Smooth muscle cell (in vitro differentiated cells): Measurements from ENCODE around the gene RGS11. TPM values are rescaled to one million over a fixed set of nuclear protein-coding genes. Genes with fewer than 3 reads are reported as not detected.
A peak's percentile ranks its signal among the peaks of the same experiment; 100 is the strongest.

ENCODE experiments used
- DNase-seq: peaks from one replicate; lab custom pipeline; 2025; ENCODE audit not compliant: unreplicated experiment; lab: John Stamatoyannopoulos, UW
- H2AFZ ChIP-seq: fragments of 200-600 bp; sonication (generic); 2 replicates; pipeline ENCODE4 v1.6.0; 2016; ENCODE audit warnings: antibody characterized with exemption, low read depth, mild to moderate bottlenecking
- H3F3A ChIP-seq: fragments of 200-600 bp; sonication (generic); 2 replicates; pipeline ENCODE4 v1.6.0; 2017; ENCODE audit warnings: antibody characterized with exemption, low read depth
- H3K27ac ChIP-seq: fragments of 200-600 bp; sonication (generic); 2 replicates; pipeline ENCODE4 v1.5.1; 2016; ENCODE audit warnings: low read depth, mild to moderate bottlenecking
- H3K27me3 ChIP-seq: fragments of 200-600 bp; sonication (generic); 2 replicates; pipeline ENCODE4 v1.6.1; 2016; ENCODE audit warnings: low read depth, mild to moderate bottlenecking
- H3K36me3 ChIP-seq: fragments of 200-600 bp; sonication (generic); 2 replicates; pipeline ENCODE4 v1.5.1; 2016; ENCODE audit warnings: low read depth
- H3K4me1 ChIP-seq: fragments of 200-600 bp; sonication (generic); 2 replicates; pipeline ENCODE4 v1.5.1; 2016; ENCODE audit warnings: low read depth
- H3K4me2 ChIP-seq: fragments of 200-600 bp; sonication (generic); 2 replicates; pipeline ENCODE4 v1.6.0; 2016; ENCODE audit warnings: mild to moderate bottlenecking
- H3K4me3 ChIP-seq: fragments of 200-600 bp; sonication (generic); 2 replicates; pipeline ENCODE4 v1.5.1; 2016; ENCODE audit warnings: mild to moderate bottlenecking
- H3K79me2 ChIP-seq: fragments of 200-600 bp; sonication (generic); 2 replicates; pipeline ENCODE4 v1.6.0; 2016; ENCODE audit warnings: low read depth, mild to moderate bottlenecking
- H3K9ac ChIP-seq: fragments of 200-600 bp; sonication (generic); 2 replicates; pipeline ENCODE4 v1.6.0; 2016; ENCODE audit warnings: low read depth
- H3K9me3 ChIP-seq: fragments of 200-600 bp; sonication (generic); replicated peaks from 2 replicates; pipeline ENCODE4 v1.5.1; 2016; ENCODE audit warnings: low read depth
- H4K20me1 ChIP-seq: fragments of 200-600 bp; sonication (generic); 2 replicates; pipeline ENCODE4 v1.6.0; 2016; ENCODE audit warnings: low read depth
- whole genome bisulfite sequencing: methylation state at CpG from one replicate; pipeline ENCODE4 v1.1.7; 2016; ENCODE audit warnings: low lambda C conversion rate; 5-methylcytosine and 5-hydroxymethylcytosine counted together
- polyA plus RNA-seq: library from polyadenylated mRNA; unstranded; fragments of >200 nt; fragmentation: Nextera tagmentation; extraction: Ambion mirVana; gene quantifications from 2 replicates; pipeline ENCODE4 v1.2.1, GENCODE V29; 2016
- total RNA-seq: library from RNA; depleted of rRNA; stranded (reverse); fragments of >200 nt; gene quantifications from 2 replicates; pipeline ENCODE4 v1.2.3, GENCODE V29; 2014
- TF ChIP-seq, protein P1 (sequence below): fragments of 200-600 bp; sonication (generic); IDR thresholded peaks from 2 replicates; pipeline ENCODE4 v1.5.1; 2017; ENCODE audit warnings: borderline replicate concordance, mild to moderate bottlenecking, antibody characterized with exemption; ENCODE audit not compliant: insufficient read depth, poor library complexity, severe bottlenecking

Gene RGS11
- total and polyA plus RNA-seq, 2 experiments from 2014 or later = 2.2 to 3.9 TPM

- TF ChIP-seq, protein P1, sequence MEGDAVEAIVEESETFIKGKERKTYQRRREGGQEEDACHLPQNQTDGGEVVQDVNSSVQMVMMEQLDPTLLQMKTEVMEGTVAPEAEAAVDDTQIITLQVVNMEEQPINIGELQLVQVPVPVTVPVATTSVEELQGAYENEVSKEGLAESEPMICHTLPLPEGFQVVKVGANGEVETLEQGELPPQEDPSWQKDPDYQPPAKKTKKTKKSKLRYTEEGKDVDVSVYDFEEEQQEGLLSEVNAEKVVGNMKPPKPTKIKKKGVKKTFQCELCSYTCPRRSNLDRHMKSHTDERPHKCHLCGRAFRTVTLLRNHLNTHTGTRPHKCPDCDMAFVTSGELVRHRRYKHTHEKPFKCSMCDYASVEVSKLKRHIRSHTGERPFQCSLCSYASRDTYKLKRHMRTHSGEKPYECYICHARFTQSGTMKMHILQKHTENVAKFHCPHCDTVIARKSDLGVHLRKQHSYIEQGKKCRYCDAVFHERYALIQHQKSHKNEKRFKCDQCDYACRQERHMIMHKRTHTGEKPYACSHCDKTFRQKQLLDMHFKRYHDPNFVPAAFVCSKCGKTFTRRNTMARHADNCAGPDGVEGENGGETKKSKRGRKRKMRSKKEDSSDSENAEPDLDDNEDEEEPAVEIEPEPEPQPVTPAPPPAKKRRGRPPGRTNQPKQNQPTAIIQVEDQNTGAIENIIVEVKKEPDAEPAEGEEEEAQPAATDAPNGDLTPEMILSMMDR = no peak
- 22% methylated on average over 9 of the region's 9 CpGs for WGBS
- Histone ChIP-seq H3K79me2 (peaks cover 56% of the 10 kb centered on the region), H2AFZ (no peak overlapping the region), H3F3A (no peaks in the 10 kb centered on the region), H3K4me3 (peak overlapping the region; percentile 98), H3K4me1 (peaks cover 12% of the 10 kb centered on the region), H3K9ac (peak overlapping the region; percentile 97), H3K27ac (peak overlapping the region; percentile 99), H3K4me2 (peak overlapping the region; percentile 89), H3K27me3 (no peaks in the 10 kb centered on the region), H3K36me3 (peaks cover 22% of the 10 kb centered on the region), H4K20me1 (peaks cover 56% of the 10 kb centered on the region), H3K9me3 (no peaks in the 10 kb centered on the region)
- DNase-seq = no peak
Measured at GRCh38 chr16:228151-228851, 47.4 kb downstream of the RGS11 start.

DNA sequence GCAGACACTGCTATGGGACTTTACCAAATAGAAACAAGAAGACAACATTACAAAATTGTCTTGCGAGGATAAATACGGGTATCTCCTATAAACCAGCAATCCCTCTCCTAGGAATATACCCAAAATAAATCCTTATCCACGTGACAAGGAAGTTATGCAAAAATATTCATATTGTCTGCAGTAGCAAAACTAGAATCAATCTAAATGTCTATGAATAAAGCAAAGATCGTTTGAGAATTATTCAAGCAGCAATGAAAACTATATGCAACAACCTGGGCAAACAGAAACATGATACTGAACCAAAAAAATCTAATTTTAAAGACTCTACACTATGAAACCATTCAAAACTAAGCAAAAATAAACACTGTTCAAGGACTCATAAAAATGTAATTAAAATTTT lies 55.7 kb downstream of the RGS11 start:
- H2AFZ ChIP-seq = no peak overlapping the region
- H3K27me3 ChIP-seq = no peaks in the 10 kb centered on the region
- WGBS = 93% methylated on average over 4 of the region's 4 CpGs
- H3K79me2 ChIP-seq = peaks cover 99% of the 10 kb centered on the region
- no peak overlapping the region for H3K9ac ChIP-seq
- peaks cover 17% of the 10 kb centered on the region for H3K36me3 ChIP-seq
- no peaks in the 10 kb centered on the region for H3F3A ChIP-seq
- H3K4me3 ChIP-seq = no peak overlapping the region
- H4K20me1 ChIP-seq = peaks cover 100% of the 10 kb centered on the region
- no peak overlapping the region for H3K4me2 ChIP-seq
- no peak for DNase-seq
- no peaks in the 10 kb centered on the region for H3K9me3 ChIP-seq
- TF ChIP-seq, protein P1 = no peak
- H3K27ac ChIP-seq = no peak overlapping the region
- H3K4me1 ChIP-seq = no peaks in the 10 kb centered on the region

Other genes starting within 250 kb of the RGS11 start
- 2.1 and 2.9 TPM in 2 replicates for gene POLR3K, start 222.3 kb downstream of the RGS11 start, total RNA-seq
- 10.5 and 11.1 TPM in 2 replicates for gene POLR3K, start 222.3 kb downstream of the RGS11 start, polyA plus RNA-seq
- 20.1 and 21.4 TPM in 2 replicates for gene SNRNP25, start 222.1 kb downstream of the RGS11 start, total RNA-seq
- 45.9 and 48.2 TPM in 2 replicates for gene SNRNP25, start 222.1 kb downstream of the RGS11 start, polyA plus RNA-seq
- gene RHBDF1, start 203.3 kb downstream of the RGS11 start, total RNA-seq = 38.2 and 41.4 TPM in 2 replicates
- 68.0 and 84.9 TPM in 2 replicates for gene RHBDF1, start 203.3 kb downstream of the RGS11 start, polyA plus RNA-seq
- 73.8 and 84.7 TPM in 2 replicates for gene MPG, start 197.7 kb downstream of the RGS11 start, total RNA-seq
- 104 and 120 TPM in 2 replicates for gene MPG, start 197.7 kb downstream of the RGS11 start, polyA plus RNA-seq
- gene NPRL3, start 137.3 kb downstream of the RGS11 start, total RNA-seq = 4.6 and 15.5 TPM in 2 replicates
- 26.1 and 28.3 TPM in 2 replicates for gene NPRL3, start 137.3 kb downstream of the RGS11 start, polyA plus RNA-seq
- gene HBZ, start 123.3 kb downstream of the RGS11 start, total RNA-seq = not detected in 2 replicates
- not detected in 2 replicates for gene HBZ, start 123.3 kb downstream of the RGS11 start, polyA plus RNA-seq
- gene HBM, start 110.0 kb downstream of the RGS11 start, total RNA-seq = not detected in 2 replicates
- gene HBM, start 110.0 kb downstream of the RGS11 start, polyA plus RNA-seq = 0.40 TPM in 1 of 2 replicates, not detected in the other
- not detected in 2 replicates for gene HBA2, start 103.1 kb downstream of the RGS11 start, total RNA-seq
- gene HBA2, start 103.1 kb downstream of the RGS11 start, polyA plus RNA-seq = not detected in 2 replicates
- not detected in 2 replicates for gene HBA1, start 99.3 kb downstream of the RGS11 start, total RNA-seq
- gene HBA1, start 99.3 kb downstream of the RGS11 start, polyA plus RNA-seq = not detected in 2 replicates
- gene HBQ1, start 95.5 kb downstream of the RGS11 start, total RNA-seq = not detected in 2 replicates
- gene HBQ1, start 95.5 kb downstream of the RGS11 start, polyA plus RNA-seq = not detected in 2 replicates
- gene LUC7L, start 46.5 kb downstream of the RGS11 start, total RNA-seq = 63.3 and 70.6 TPM in 2 replicates
- 56.2 and 70.2 TPM in 2 replicates for gene LUC7L, start 46.5 kb downstream of the RGS11 start, polyA plus RNA-seq
- gene FAM234A, start 41.1 kb downstream of the RGS11 start, total RNA-seq = 37.3 and 83.7 TPM in 2 replicates
- 87.3 and 93.9 TPM in 2 replicates for gene FAM234A, start 41.1 kb downstream of the RGS11 start, polyA plus RNA-seq
- gene ARHGDIG, start 4.6 kb upstream of the RGS11 start, total RNA-seq = 0.58 and 0.63 TPM in 2 replicates
- 2.9 and 4.7 TPM in 2 replicates for gene ARHGDIG, start 4.6 kb upstream of the RGS11 start, polyA plus RNA-seq
- 0.18 TPM in 1 of 2 replicates, not detected in the other for gene PDIA2, start 7.2 kb upstream of the RGS11 start, total RNA-seq
- gene PDIA2, start 7.2 kb upstream of the RGS11 start, polyA plus RNA-seq = 0.43 and 0.86 TPM in 2 replicates
- gene AXIN1, start 76.8 kb upstream of the RGS11 start, total RNA-seq = 12.7 and 13.0 TPM in 2 replicates
- 15.0 and 15.2 TPM in 2 replicates for gene AXIN1, start 76.8 kb upstream of the RGS11 start, polyA plus RNA-seq
- 80.8 and 84.6 TPM in 2 replicates for gene MRPL28, start 94.6 kb upstream of the RGS11 start, total RNA-seq
- gene MRPL28, start 94.6 kb upstream of the RGS11 start, polyA plus RNA-seq = 155 and 160 TPM in 2 replicates
- 53.6 and 57.1 TPM in 2 replicates for gene PGAP6, start 106.0 kb upstream of the RGS11 start, total RNA-seq
- gene PGAP6, start 106.0 kb upstream of the RGS11 start, polyA plus RNA-seq = 80.0 and 99.9 TPM in 2 replicates
- 189 and 218 TPM in 2 replicates for gene NME4, start 121.3 kb upstream of the RGS11 start, total RNA-seq
- gene NME4, start 121.3 kb upstream of the RGS11 start, polyA plus RNA-seq = 421 and 523 TPM in 2 replicates
- 7.3 and 18.2 TPM in 2 replicates for gene DECR2, start 125.9 kb upstream of the RGS11 start, total RNA-seq
- 15.4 and 21.2 TPM in 2 replicates for gene DECR2, start 125.9 kb upstream of the RGS11 start, polyA plus RNA-seq
- 9.0 and 19.5 TPM in 2 replicates for gene RAB11FIP3, start 149.7 kb upstream of the RGS11 start, total RNA-seq
- gene RAB11FIP3, start 149.7 kb upstream of the RGS11 start, polyA plus RNA-seq = 20.4 and 25.7 TPM in 2 replicates